GM19467 (cell line): ENCODE results near the gene ANKRA2.

Experiments used
- ATAC-seq: cut with Tn5 transposase; IDR thresholded peaks from one replicate; pipeline ENCODE4 v1.9.1; 2021; ENCODE audit warnings: mild to moderate bottlenecking, moderate library complexity; ENCODE audit not compliant: unreplicated experiment

The ANKRA2 gene

GRCh38 chr5:73507062-73507461, 58.4 kb downstream of the ANKRA2 start:
- ATAC-seq: no peak

GRCh38 chr5:73506459-73506955, 58.9 kb downstream of the ANKRA2 start:
- ATAC-seq: no peak
